T47D (cell line): ENCODE measurements around the gene MGLL.

ENCODE experiments used
- DNase-seq, 2 experiments: peaks; one replicate each; pipeline versions ENCODE4 v3.0.0 to v3.0.0-alpha.2; 2011 to 2012; ENCODE audit warnings: low read depth in 1 of 2, low spot score in 1 of 2
- JUND ChIP-seq: IDR thresholded peaks from 2 replicates; pipeline ENCODE4 v1.6.1; 2012; ENCODE audit warnings: low read depth
- in situ Hi-C: cut with HindIII; loops from 2 replicates; pipeline ENCODE4 v1.10.0; 2016; ENCODE audit warnings: low sequenced_read_pairs, low pct_unique_long_range_greater_than_20kb

Gene MGLL

GRCh38 chr3:127815001-127815400 lies 7.3 kb downstream of the MGLL start:
- no peak for TF ChIP-seq JUND
- no peak for DNase-seq
- in situ Hi-C loops = no loop called here

GRCh38 chr3:127814325-127814781 lies 8.0 kb downstream of the MGLL start:
- in situ Hi-C loops = no loop called here
- DNase-seq = no peak
- TF ChIP-seq JUND = no peak

- in situ Hi-C loops = no loop called here
- TF ChIP-seq JUND = no peak
- no peak for DNase-seq
Measured at GRCh38 chr3:127812151-127812550, 10.2 kb downstream of the MGLL start.

- in situ Hi-C loops = no loop called here
- DNase-seq = no peak
- TF ChIP-seq JUND = no peak
Measured at GRCh38 chr3:127811717-127812116, 10.6 kb downstream of the MGLL start.

- no peak for TF ChIP-seq JUND
- DNase-seq = no peak
- in situ Hi-C loops = no loop called here
Measured at GRCh38 chr3:127809611-127810010, 12.7 kb downstream of the MGLL start.

- no peak for DNase-seq
- in situ Hi-C loops = no loop called here
- no peak for TF ChIP-seq JUND
Measured at GRCh38 chr3:127809211-127809610, 13.1 kb downstream of the MGLL start.

- in situ Hi-C loops = no loop called here
- DNase-seq = no peak
- no peak for TF ChIP-seq JUND
Measured at GRCh38 chr3:127808197-127808596, 14.1 kb downstream of the MGLL start.

GRCh38 chr3:127805026-127805753 lies 17.1 kb downstream of the MGLL start:
- no peak for TF ChIP-seq JUND
- in situ Hi-C loops = no loop called here

GRCh38 chr3:127804141-127804540 lies 18.2 kb downstream of the MGLL start:
- no peak for DNase-seq
- TF ChIP-seq JUND = no peak
- in situ Hi-C loops = no loop called here

More at GRCh38 chr3:127805026-127805753, 17.1 kb downstream of the MGLL start:
- no peak for DNase-seq

- DNase-seq = peak in 1 of 2 experiments; percentile 33
- no peak for TF ChIP-seq JUND
- in situ Hi-C loops = no loop called here
Measured at GRCh38 chr3:127803619-127804018, 18.7 kb downstream of the MGLL start.

- in situ Hi-C loops = no loop called here
- no peak for TF ChIP-seq JUND
- DNase-seq = no peak
Measured at GRCh38 chr3:127802606-127803005, 19.7 kb downstream of the MGLL start.

- no peak for TF ChIP-seq JUND
- DNase-seq = no peak
- in situ Hi-C loops = no loop called here
Measured at GRCh38 chr3:127801731-127802313, 20.5 kb downstream of the MGLL start.

- no peak for DNase-seq
- in situ Hi-C loops = no loop called here
- TF ChIP-seq JUND = no peak
Measured at GRCh38 chr3:127800508-127800907, 21.8 kb downstream of the MGLL start.
